ENCODE measurements around the gene CCDC50.

The CCDC50 gene

GRCh38 chr3:191292243-191293015 is 36.8 kb upstream of the CCDC50 start:
- no peak for DNase-seq (ENCODE audit: low read depth)
- TF ChIP-seq, protein P1, sequence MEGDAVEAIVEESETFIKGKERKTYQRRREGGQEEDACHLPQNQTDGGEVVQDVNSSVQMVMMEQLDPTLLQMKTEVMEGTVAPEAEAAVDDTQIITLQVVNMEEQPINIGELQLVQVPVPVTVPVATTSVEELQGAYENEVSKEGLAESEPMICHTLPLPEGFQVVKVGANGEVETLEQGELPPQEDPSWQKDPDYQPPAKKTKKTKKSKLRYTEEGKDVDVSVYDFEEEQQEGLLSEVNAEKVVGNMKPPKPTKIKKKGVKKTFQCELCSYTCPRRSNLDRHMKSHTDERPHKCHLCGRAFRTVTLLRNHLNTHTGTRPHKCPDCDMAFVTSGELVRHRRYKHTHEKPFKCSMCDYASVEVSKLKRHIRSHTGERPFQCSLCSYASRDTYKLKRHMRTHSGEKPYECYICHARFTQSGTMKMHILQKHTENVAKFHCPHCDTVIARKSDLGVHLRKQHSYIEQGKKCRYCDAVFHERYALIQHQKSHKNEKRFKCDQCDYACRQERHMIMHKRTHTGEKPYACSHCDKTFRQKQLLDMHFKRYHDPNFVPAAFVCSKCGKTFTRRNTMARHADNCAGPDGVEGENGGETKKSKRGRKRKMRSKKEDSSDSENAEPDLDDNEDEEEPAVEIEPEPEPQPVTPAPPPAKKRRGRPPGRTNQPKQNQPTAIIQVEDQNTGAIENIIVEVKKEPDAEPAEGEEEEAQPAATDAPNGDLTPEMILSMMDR (IDR thresholded peaks at IDR 0.05; ENCODE audit: control insufficient read depth, insufficient read depth, low read depth, low read length, missing control alignments): no peak
- no peak overlapping the region for H3K4me3 ChIP-seq (ENCODE audit: control insufficient read depth, low read depth, low read length)

- H3K4me3 ChIP-seq (ENCODE audit: control insufficient read depth, low read depth, low read length): no peak overlapping the region
- DNase-seq (ENCODE audit: low read depth): no peak
- TF ChIP-seq, protein P1 (IDR thresholded peaks at IDR 0.05; ENCODE audit: control insufficient read depth, insufficient read depth, low read depth, low read length, missing control alignments): no peak
Measured at GRCh38 chr3:191294291-191294690, 34.9 kb upstream of the CCDC50 start.

GRCh38 chr3:191296041-191296541 is 33.1 kb upstream of the CCDC50 start:
- DNase-seq (ENCODE audit: low read depth): no peak
- TF ChIP-seq, protein P1 (IDR thresholded peaks at IDR 0.05; ENCODE audit: control insufficient read depth, insufficient read depth, low read depth, low read length, missing control alignments): no peak
- H3K4me3 ChIP-seq (ENCODE audit: control insufficient read depth, low read depth, low read length): no peak overlapping the region

- no peak for DNase-seq (ENCODE audit: low read depth)
- TF ChIP-seq, protein P1 (IDR thresholded peaks at IDR 0.05; ENCODE audit: control insufficient read depth, insufficient read depth, low read depth, low read length, missing control alignments): no peak
- H3K4me3 ChIP-seq (ENCODE audit: control insufficient read depth, low read depth, low read length): no peak overlapping the region
Measured at GRCh38 chr3:191298846-191299245, 30.3 kb upstream of the CCDC50 start.

GRCh38 chr3:191300422-191300821 is 28.8 kb upstream of the CCDC50 start:
- H3K4me3 ChIP-seq (ENCODE audit: control insufficient read depth, low read depth, low read length): no peak overlapping the region
- TF ChIP-seq, protein P1 (IDR thresholded peaks at IDR 0.05; ENCODE audit: control insufficient read depth, insufficient read depth, low read depth, low read length, missing control alignments): no peak
- no peak for DNase-seq (ENCODE audit: low read depth)

DNA sequence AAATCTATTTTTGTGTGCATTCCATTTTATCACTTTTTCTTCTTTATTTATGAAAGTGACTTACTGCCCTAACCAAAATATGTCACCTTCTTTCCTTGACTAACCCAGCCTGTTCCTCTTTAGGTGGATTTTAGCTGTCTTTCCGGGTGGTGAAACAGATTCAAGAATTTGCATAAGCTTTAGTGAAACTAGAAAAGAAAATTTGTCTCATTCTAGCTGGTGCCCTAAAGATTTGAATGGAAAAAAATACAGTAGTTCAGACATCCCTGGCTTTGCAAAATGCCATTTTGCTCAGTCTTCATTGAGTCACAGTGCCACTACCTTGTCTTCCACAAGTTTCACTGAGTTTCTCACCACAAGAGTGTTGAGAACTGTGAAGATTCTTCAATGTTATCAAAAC is 28.2 kb upstream of the CCDC50 start:
- no peak overlapping the region for H3K4me3 ChIP-seq (ENCODE audit: control insufficient read depth, low read depth, low read length)
- TF ChIP-seq, protein P1 (IDR thresholded peaks at IDR 0.05; ENCODE audit: control insufficient read depth, insufficient read depth, low read depth, low read length, missing control alignments): no peak
- no peak for DNase-seq (ENCODE audit: low read depth)
